H1 (cell line): ENCODE results near the gene NEURL2. TPM values are rescaled to one million over a fixed set of nuclear protein-coding genes. Genes with fewer than 3 reads are reported as not detected.

ENCODE experiments used
- CTCF ChIA-PET: fragments of 300-600 bp; sonication (Branson Sonifier 250); formaldehyde crosslinking; loops from one replicate; lab custom pipeline; 2021; ENCODE audit not compliant: partially characterized antibody; lab: Charles Lee
- POLR2A ChIA-PET: fragments of 300-600 bp; sonication (Branson Sonifier 250); formaldehyde crosslinking; loops from one replicate; lab custom pipeline; 2021; ENCODE audit warnings: inconsistent platforms; ENCODE audit not compliant: partially characterized antibody; lab: Charles Lee
- DNase-seq, 2 experiments: peaks; one replicate each; pipeline versions ENCODE4 v3.0.0 to v3.0.0-alpha.2; 2010 to 2022; ENCODE audit warnings: low spot score in 2 of 2, low read depth in 1 of 2, mixed read lengths in 1 of 2
- FAIRE-seq: peaks from 2 replicates; lab custom pipeline; 2011; peaks lifted over from hg19 to GRCh38; lab: Jason Lieb, UNC
- H2AFZ ChIP-seq: 2 replicates; pipeline ENCODE4 v1.8.1; 2012; ENCODE audit warnings: low read length, inconsistent platforms
- H2AK5ac ChIP-seq: 2 replicates; pipeline ENCODE4 v1.6.1; 2013; ENCODE audit warnings: low read depth, low read length
- H2BK120ac ChIP-seq: replicated peaks from 2 replicates; pipeline ENCODE3; 2013; ENCODE audit warnings: low read depth, low read length, inconsistent platforms
- H2BK12ac ChIP-seq: 2 replicates; pipeline ENCODE4 v1.6.1; 2013; ENCODE audit warnings: low read depth, low read length
- H2BK15ac ChIP-seq: 2 replicates; pipeline ENCODE4 v1.6.1; 2013; ENCODE audit warnings: low read length
- H2BK20ac ChIP-seq: 2 replicates; pipeline ENCODE4 v1.6.1; 2013; ENCODE audit warnings: low read length
- H2BK5ac ChIP-seq: 2 replicates; pipeline ENCODE4 v1.6.1; 2013; ENCODE audit warnings: low read depth, low read length
- H3K14ac ChIP-seq: 2 replicates; pipeline ENCODE4 v1.6.1; 2013; ENCODE audit warnings: inconsistent platforms; ENCODE audit not compliant: insufficient read length
- H3K18ac ChIP-seq: 2 replicates; pipeline ENCODE4 v1.6.1; 2013; ENCODE audit warnings: low read length; ENCODE audit errors: extremely low read depth
- H3K23ac ChIP-seq: 2 replicates; pipeline ENCODE4 v1.6.1; 2013; ENCODE audit warnings: inconsistent platforms; ENCODE audit not compliant: insufficient read length
- H3K23me2 ChIP-seq: 2 replicates; pipeline ENCODE4 v1.6.1; 2013; ENCODE audit warnings: low read depth, low read length
- H3K27ac ChIP-seq: 2 replicates; pipeline ENCODE4 v1.6.1; 2011; ENCODE audit warnings: low read depth, low read length, inconsistent platforms
- H3K27me3 ChIP-seq, 4 experiments: replicated peaks in 1 of 4; 1 replicate in 1 of 4; 2 replicates in 3 of 4; pipeline versions ENCODE4 v1.6.1 to v1.8.1; 2011 to 2013; ENCODE audit warnings: low read length in 3 of 4, mild to moderate bottlenecking in 3 of 4, inconsistent platforms in 2 of 4, mixed read lengths in 2 of 4, moderate library complexity in 1 of 4; ENCODE audit not compliant: control insufficient read depth in 3 of 4, insufficient read depth in 3 of 4; ENCODE audit errors: extremely low read depth in 1 of 4
- H3K36me3 ChIP-seq, 4 experiments: 2 replicates each; pipeline versions ENCODE4 v1.6.1 to v1.8.1; 2011 to 2013; ENCODE audit warnings: mild to moderate bottlenecking in 4 of 4, low read length in 3 of 4, moderate library complexity in 2 of 4, control low read depth in 1 of 4, inconsistent platforms in 1 of 4; ENCODE audit not compliant: insufficient read depth in 4 of 4, control insufficient read depth in 2 of 4
- H3K4ac ChIP-seq: replicated peaks from 2 replicates; pipeline ENCODE3; 2013; ENCODE audit warnings: low read length, low read depth, mixed read lengths, inconsistent platforms; ENCODE audit not compliant: insufficient read length
- H3K4me1 ChIP-seq, 4 experiments: replicated peaks in 1 of 4; 1 replicate in 1 of 4; 2 replicates in 3 of 4; pipeline versions ENCODE4 v1.6.1 to v1.8.1; 2011 to 2013; ENCODE audit warnings: low read length in 3 of 4, inconsistent platforms in 2 of 4, mixed read lengths in 1 of 4; ENCODE audit not compliant: insufficient read depth in 4 of 4, control insufficient read depth in 3 of 4
- H3K4me2 ChIP-seq, 2 experiments: 2 replicates each; pipeline versions ENCODE4 v1.6.1 to v1.8.1; 2011 to 2013; ENCODE audit warnings: low read depth in 2 of 2, low read length in 2 of 2, control low read depth in 1 of 2, inconsistent platforms in 1 of 2, mild to moderate bottlenecking in 1 of 2; ENCODE audit not compliant: insufficient read depth in 1 of 2
- H3K4me3 ChIP-seq, 4 experiments: fragments of 200-600, 300-600 bp in 1 of 4; sonication (generic), shearing (Covaris generic), sonication (Bioruptor Twin) in 1 of 4; 2 replicates each; pipeline versions ENCODE4 v1.5.1 to v1.8.1; 2011 to 2016; ENCODE audit warnings: low read length in 4 of 4, low read depth in 3 of 4, control low read depth in 2 of 4, inconsistent platforms in 2 of 4, mild to moderate bottlenecking in 2 of 4, mixed read lengths in 1 of 4, moderate library complexity in 1 of 4; ENCODE audit not compliant: insufficient read depth in 2 of 4; ENCODE audit errors: extremely low read depth in 1 of 4
- H3K56ac ChIP-seq: replicated peaks from 2 replicates; pipeline ENCODE3; 2013; ENCODE audit warnings: low read depth, mild to moderate bottlenecking, mixed read lengths, low read length, inconsistent platforms; ENCODE audit not compliant: insufficient read length
- H3K79me1 ChIP-seq: 2 replicates; pipeline ENCODE4 v1.6.1; 2013; ENCODE audit warnings: low read depth, low read length, control low read depth
- H3K79me2 ChIP-seq, 2 experiments: 2 replicates each; pipeline versions ENCODE4 v1.6.1 to v1.8.1; 2012 to 2013; ENCODE audit warnings: low read length in 2 of 2, mild to moderate bottlenecking in 2 of 2, inconsistent platforms in 1 of 2; ENCODE audit not compliant: insufficient read depth in 2 of 2, control insufficient read depth in 1 of 2
- H3K9ac ChIP-seq, 4 experiments: replicated peaks in 1 of 4; 1 replicate in 1 of 4; 2 replicates in 3 of 4; pipeline versions ENCODE4 v1.6.1 to v1.8.1; 2011 to 2013; ENCODE audit warnings: low read depth in 3 of 4, low read length in 3 of 4, control low read depth in 2 of 4, mild to moderate bottlenecking in 2 of 4, moderate library complexity in 2 of 4, inconsistent platforms in 1 of 4; ENCODE audit errors: extremely low read depth in 1 of 4
- H3K9me3 ChIP-seq, 2 experiments: 2 replicates each; pipeline versions ENCODE4 v1.6.1 to v1.8.1; 2012 to 2013; ENCODE audit warnings: mild to moderate bottlenecking in 2 of 2, moderate library complexity in 2 of 2, control low read depth in 1 of 2, inconsistent platforms in 1 of 2, low read depth in 1 of 2, low read length in 1 of 2, mixed read lengths in 1 of 2; ENCODE audit not compliant: insufficient read depth in 2 of 2
- H4K20me1 ChIP-seq, 2 experiments: replicated peaks in 1 of 2; 2 replicates each; pipeline versions ENCODE3 to v1.8.1; 2011 to 2013; ENCODE audit warnings: inconsistent platforms in 2 of 2, low read length in 2 of 2, mild to moderate bottlenecking in 1 of 2; ENCODE audit not compliant: insufficient read depth in 2 of 2, control insufficient read depth in 1 of 2
- H4K5ac ChIP-seq: 2 replicates; pipeline ENCODE4 v1.6.1; 2013; ENCODE audit warnings: low read length, low read depth, mixed read lengths, inconsistent platforms; ENCODE audit not compliant: insufficient read length
- H4K8ac ChIP-seq: 2 replicates; pipeline ENCODE4 v1.8.0; 2013; ENCODE audit warnings: mild to moderate bottlenecking, moderate library complexity, low read length, inconsistent platforms; ENCODE audit not compliant: insufficient read depth; ENCODE audit errors: extremely low read depth
- H4K91ac ChIP-seq: replicated peaks from 2 replicates; pipeline ENCODE3; 2013; ENCODE audit warnings: low read length, mixed read lengths, inconsistent platforms; ENCODE audit not compliant: insufficient read length
- CTBP2 ChIP-seq: IDR thresholded peaks from 2 replicates; pipeline ENCODE4 v1.7.0; 2011; ENCODE audit warnings: borderline replicate concordance, mild to moderate bottlenecking, moderate library complexity, mixed read lengths, low read length; ENCODE audit not compliant: insufficient read depth, insufficient read length
- HDAC2 ChIP-seq, 2 experiments: fragments of 300-600 bp in 1 of 2; sonication (generic) in 1 of 2; IDR thresholded peaks; 2 replicates each; pipeline ENCODE4 v1.6.1; 2011 to 2012; ENCODE audit warnings: low read depth in 2 of 2, low read length in 2 of 2, mild to moderate bottlenecking in 2 of 2, moderate library complexity in 2 of 2, borderline replicate concordance in 1 of 2, inconsistent platforms in 1 of 2
- POLR2A ChIP-seq, 2 experiments: IDR thresholded peaks; 1 replicate in 1 of 2; 2 replicates in 1 of 2; pipeline ENCODE4 v1.6.1; 2011; ENCODE audit warnings: low read depth in 2 of 2, low read length in 2 of 2, mild to moderate bottlenecking in 2 of 2; ENCODE audit errors: control extremely low read depth in 1 of 2
- SUZ12 ChIP-seq: fragments of 200-600 bp; sonication (generic); IDR thresholded peaks from 2 replicates; pipeline ENCODE4 v1.6.1; 2012; ENCODE audit warnings: mild to moderate bottlenecking, inconsistent platforms, low read length, moderate library complexity, mixed read lengths
- TAF1 ChIP-seq: IDR thresholded peaks from 2 replicates; pipeline ENCODE4 v1.6.1; 2011; ENCODE audit warnings: mild to moderate bottlenecking, low read depth, low read length
- TEAD4 ChIP-seq: IDR thresholded peaks from 2 replicates; pipeline ENCODE4 v1.6.1; 2012; ENCODE audit warnings: low read depth, low read length, inconsistent platforms, mixed read lengths
- WGBS, 2 experiments: shearing (Covaris generic) in 1 of 2; methylation state at CpG; one replicate each; pipeline versions ENCODE4 v1.1.6 to v1.1.7; 2013 to 2015; ENCODE audit warnings: low lambda C conversion rate in 2 of 2, mixed read lengths in 2 of 2, inconsistent platforms in 1 of 2, low coverage in 1 of 2, missing lambda C conversion rate in 1 of 2; ENCODE audit not compliant: insufficient replicate concordance in 2 of 2, insufficient coverage in 1 of 2, insufficient read length in 1 of 2; ENCODE audit errors: extremely low coverage in 1 of 2, missing lambda C conversion rate in 1 of 2; 5-methylcytosine and 5-hydroxymethylcytosine counted together
- polyA plus RNA-seq, 7 experiments: library from polyadenylated mRNA; depleted of rRNA in 3 of 7; stranded (reverse) in 5 of 7; unstranded in 2 of 7; fragments of >200 nt in 5 of 7; fragments of 200-250 nt in 2 of 7; gene quantifications; 1 replicate in 5 of 7; 2 replicates in 1 of 7; 4 replicates in 1 of 7; pipeline versions ENCODE4 v1.2.1 to v1.2.3, GENCODE V29; 2011 to 2013; ENCODE audit warnings: missing spikeins in 2 of 7, mixed read lengths in 2 of 7
- total RNA-seq: library from RNA; stranded (reverse); fragmentation: NEBNext Ultra II Directional; extraction: Animal tissue kit (Norgen Biotek cat#: 25700); gene quantifications from 2 replicates; pipeline ENCODE4 v1.2.1, GENCODE V29; 2021

The NEURL2 gene
- total and polyA plus RNA-seq, 2 of the 8 experiments (the other 6 are each of a cell fraction or from before 2014, with no cell fraction given): 6.9 TPM

GRCh38 chr20:45872626-45873025, 18.4 kb downstream of the NEURL2 start:
- H3K79me1 ChIP-seq: no peaks in the 10 kb centered on the region
- peaks cover 0 to 8% (median 2%) of the 10 kb centered on the region in 4 experiments; a peak in 3 of 8 replicates for H3K36me3 ChIP-seq
- H3K79me2 ChIP-seq: no peaks in the 10 kb centered on the region
- CTCF ChIA-PET: interaction anchor here (1.4 kb wide), 3 partner anchors 17 to 48 kb away, joined by 3 to 8 read pairs (median 6); no protein-coding TSS in a partner anchor
- 86% methylated on average over 3 of the region's 4 CpGs; no CpG with 5 or more reads in 1 of the 2 experiments for WGBS, 2 experiments
- no peak overlapping the region for H2BK12ac ChIP-seq
- no peak overlapping the region for H2BK15ac ChIP-seq
- H3K4me3 ChIP-seq: no peak overlapping the region
- no peaks in the 10 kb centered on the region for H3K27me3 ChIP-seq
- POLR2A ChIA-PET: interaction anchor here (1.2 to 8.1 kb wide), 3 partner anchors 10 to 35 kb away, joined by 4 to 39 read pairs (median 4); partner anchors contain the start of genes ACOT8, ZSWIM1 and ZSWIM3
- H3K9me3 ChIP-seq: no peaks in the 10 kb centered on the region
- H2BK5ac ChIP-seq: no peak overlapping the region
- H3K27ac ChIP-seq: no peak overlapping the region
- DNase-seq: no peak
- no peak overlapping the region for H3K14ac ChIP-seq
- no peaks in the 10 kb centered on the region for H4K20me1 ChIP-seq
- H4K91ac ChIP-seq: no peak overlapping the region
- H3K9ac ChIP-seq: no peak overlapping the region
- no peak overlapping the region for H3K4me2 ChIP-seq
- no peaks in the 10 kb centered on the region for H3K23me2 ChIP-seq
- no peak overlapping the region for H2BK20ac ChIP-seq
- no peak overlapping the region for H3K56ac ChIP-seq
- H4K5ac ChIP-seq: no peak overlapping the region
- no peak overlapping the region for H2AK5ac ChIP-seq
- no peak overlapping the region for H2BK120ac ChIP-seq
- H3K4me1 ChIP-seq: no peaks in the 10 kb centered on the region
- TF ChIP-seq POLR2A (IDR thresholded peaks at IDR 0.05; ENCODE audit: control extremely low read depth in 1 of 2, low read depth in 2 of 2, low read length in 2 of 2) (no peak), CTBP2 (no peak), TEAD4 (no peak), HDAC2 (IDR thresholded peaks at IDR 0.05; ENCODE audit: borderline replicate concordance in 1 of 2, low read depth in 2 of 2, low read length in 2 of 2) (no peak), TAF1 (no peak), SUZ12 (no peak)
- FAIRE-seq: no peak
- no peak overlapping the region for H2AFZ ChIP-seq
- H3K4ac ChIP-seq: no peak overlapping the region
- H4K8ac ChIP-seq: no peak overlapping the region
- H3K18ac ChIP-seq: no peak overlapping the region
- H3K23ac ChIP-seq: no peak overlapping the region
